ENCODE results near the gene ZNF101. TPM values are rescaled to one million over a fixed set of nuclear protein-coding genes. Genes with fewer than 3 reads are reported as not detected.

The ZNF101 gene
- total RNA-seq, 2 donors from 2014 or later = 13.9 to 15.9 TPM

GRCh38 chr19:19650331-19650730 is 18.3 kb upstream of the ZNF101 start:
- DNase-seq = no peak
- TF ChIP-seq, protein P1, sequence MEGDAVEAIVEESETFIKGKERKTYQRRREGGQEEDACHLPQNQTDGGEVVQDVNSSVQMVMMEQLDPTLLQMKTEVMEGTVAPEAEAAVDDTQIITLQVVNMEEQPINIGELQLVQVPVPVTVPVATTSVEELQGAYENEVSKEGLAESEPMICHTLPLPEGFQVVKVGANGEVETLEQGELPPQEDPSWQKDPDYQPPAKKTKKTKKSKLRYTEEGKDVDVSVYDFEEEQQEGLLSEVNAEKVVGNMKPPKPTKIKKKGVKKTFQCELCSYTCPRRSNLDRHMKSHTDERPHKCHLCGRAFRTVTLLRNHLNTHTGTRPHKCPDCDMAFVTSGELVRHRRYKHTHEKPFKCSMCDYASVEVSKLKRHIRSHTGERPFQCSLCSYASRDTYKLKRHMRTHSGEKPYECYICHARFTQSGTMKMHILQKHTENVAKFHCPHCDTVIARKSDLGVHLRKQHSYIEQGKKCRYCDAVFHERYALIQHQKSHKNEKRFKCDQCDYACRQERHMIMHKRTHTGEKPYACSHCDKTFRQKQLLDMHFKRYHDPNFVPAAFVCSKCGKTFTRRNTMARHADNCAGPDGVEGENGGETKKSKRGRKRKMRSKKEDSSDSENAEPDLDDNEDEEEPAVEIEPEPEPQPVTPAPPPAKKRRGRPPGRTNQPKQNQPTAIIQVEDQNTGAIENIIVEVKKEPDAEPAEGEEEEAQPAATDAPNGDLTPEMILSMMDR (IDR thresholded peaks at IDR 0.05) = no peak
- Histone ChIP-seq H3K4me3 (no peak overlapping the region), H3K36me3 (peaks cover 17% of the 10 kb centered on the region), H3K9ac (ENCODE audit: low read depth in 2 of 2, low read length in 2 of 2) (no peak overlapping the region), H3K27ac (no peak overlapping the region), H3K27me3 (no peaks in the 10 kb centered on the region), H3K4me1 (no peaks in the 10 kb centered on the region), H3K9me3 (no peaks in the 10 kb centered on the region)
- intact Hi-C loops (cut with DNase I) = no loop called here

- H3K4me1 ChIP-seq = no peaks in the 10 kb centered on the region
- H3K9me3 ChIP-seq = no peaks in the 10 kb centered on the region
- H3K4me3 ChIP-seq = no peak overlapping the region
- TF ChIP-seq, protein P1 (IDR thresholded peaks at IDR 0.05) = no peak
- H3K27ac ChIP-seq = no peak overlapping the region
- no peak overlapping the region for H3K9ac ChIP-seq (ENCODE audit: low read depth in 2 of 2, low read length in 2 of 2)
- intact Hi-C loops (cut with DNase I) = no loop called here
- DNase-seq = no peak
- H3K27me3 ChIP-seq = no peaks in the 10 kb centered on the region
- peaks cover 25% of the 10 kb centered on the region for H3K36me3 ChIP-seq
Observed at GRCh38 chr19:19651076-19651475, 17.6 kb upstream of the ZNF101 start.

DNA sequence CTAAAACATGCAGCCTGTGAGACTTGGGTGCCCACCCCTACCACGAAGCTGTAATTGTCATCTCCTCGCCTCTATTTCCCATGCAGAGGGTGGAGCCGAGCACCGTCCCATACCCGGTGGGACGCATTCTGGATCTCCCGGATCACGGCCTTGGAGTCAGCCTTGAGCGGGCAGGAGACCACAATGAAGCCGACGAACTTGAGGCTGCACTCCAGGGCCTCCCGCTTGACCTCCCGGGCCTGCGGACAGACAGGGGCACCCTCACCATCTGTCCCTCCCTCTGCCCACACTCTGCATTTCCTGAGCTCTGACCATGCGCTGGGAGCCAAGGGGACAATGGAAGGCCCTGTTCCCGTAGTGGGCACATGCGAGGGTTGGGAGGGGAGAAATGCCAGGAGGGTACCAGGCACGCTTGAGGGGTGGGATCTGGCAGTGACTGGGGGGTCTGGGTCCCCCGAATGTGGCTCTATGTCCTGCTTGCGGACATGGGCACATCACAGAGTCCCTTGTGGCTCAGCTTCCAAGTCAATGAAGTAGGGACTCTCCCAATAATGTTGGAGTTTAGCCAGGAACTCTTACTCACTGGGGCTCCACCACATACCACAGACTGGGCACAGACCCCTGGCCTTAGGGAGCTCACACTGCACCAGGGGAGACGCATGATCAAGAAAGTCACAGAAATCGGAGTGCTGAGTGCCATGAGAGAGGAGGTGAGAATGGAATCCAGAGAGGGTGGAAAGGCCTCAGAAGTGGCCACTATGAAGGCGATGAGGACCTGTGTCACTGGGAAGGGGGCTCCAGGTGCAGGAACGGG is 15.9 kb upstream of the ZNF101 start:
- no peak overlapping the region for H3K4me3 ChIP-seq
- H3K9ac ChIP-seq (ENCODE audit: low read depth in 2 of 2, low read length in 2 of 2) = no peak overlapping the region
- H3K9me3 ChIP-seq = no peaks in the 10 kb centered on the region
- TF ChIP-seq, protein P1 (IDR thresholded peaks at IDR 0.05) = no peak
- no peak for DNase-seq
- H3K27me3 ChIP-seq = no peaks in the 10 kb centered on the region
- no peaks in the 10 kb centered on the region for H3K4me1 ChIP-seq
- intact Hi-C loops (cut with DNase I) = no loop called here
- H3K36me3 ChIP-seq = peaks cover 26% of the 10 kb centered on the region
- H3K27ac ChIP-seq = no peak overlapping the region

DNA sequence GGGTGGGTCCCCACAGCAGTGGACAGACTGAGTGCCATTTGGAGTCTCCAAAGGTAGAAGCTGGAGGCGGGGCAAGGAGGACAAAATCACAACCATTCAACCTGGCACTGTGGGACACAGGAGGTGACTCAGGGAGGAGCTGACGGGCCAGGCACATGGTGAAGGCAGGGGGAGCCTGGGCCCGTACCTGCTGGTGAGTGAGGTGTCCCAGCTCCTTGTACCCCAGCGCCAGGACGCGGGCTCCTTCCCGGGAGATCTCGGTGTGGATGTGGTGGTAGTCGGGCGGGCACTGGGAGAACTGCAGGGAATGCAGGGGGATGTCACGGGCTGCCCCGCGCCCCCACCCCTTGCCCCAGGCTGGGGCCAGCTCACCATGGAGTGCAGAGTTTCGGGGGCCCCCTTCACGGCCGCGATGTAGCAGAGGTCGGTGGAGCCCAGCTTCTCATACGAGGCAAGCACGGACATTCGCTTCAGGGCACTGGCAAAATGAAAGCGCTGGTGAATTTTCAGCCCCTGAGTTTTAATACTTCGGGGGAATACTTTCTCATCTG is 15.0 kb upstream of the ZNF101 start:
- Histone ChIP-seq H3K27ac (no peak overlapping the region), H3K4me1 (no peaks in the 10 kb centered on the region), H3K4me3 (no peak overlapping the region), H3K27me3 (no peaks in the 10 kb centered on the region), H3K9ac (ENCODE audit: low read depth in 2 of 2, low read length in 2 of 2) (no peak overlapping the region), H3K9me3 (no peaks in the 10 kb centered on the region), H3K36me3 (peaks cover 31% of the 10 kb centered on the region)
- TF ChIP-seq, protein P1 (IDR thresholded peaks at IDR 0.05) = no peak
- no peak for DNase-seq
- intact Hi-C loops (cut with DNase I) = no loop called here

- no peak for DNase-seq
- Histone ChIP-seq H3K27ac (no peak overlapping the region), H3K27me3 (no peaks in the 10 kb centered on the region), H3K36me3 (peaks cover 34% of the 10 kb centered on the region), H3K9me3 (no peaks in the 10 kb centered on the region), H3K9ac (ENCODE audit: low read depth in 2 of 2, low read length in 2 of 2) (no peak overlapping the region), H3K4me3 (no peak overlapping the region), H3K4me1 (no peaks in the 10 kb centered on the region)
- TF ChIP-seq, protein P1 (IDR thresholded peaks at IDR 0.05) = no peak
- intact Hi-C loops (cut with DNase I) = no loop called here
Observed at GRCh38 chr19:19654441-19654840, 14.2 kb upstream of the ZNF101 start.

Data from colonic mucosa (tissue), 4 donors.